HepG2 (cell line): ENCODE measurements around the gene ASTN2. TPM values are rescaled to one million over a fixed set of nuclear protein-coding genes. Genes with fewer than 3 reads are reported as not detected.

Experiments
- ATAC-seq: fragments of 200-7000 bp; cut with Tn5 transposase; 3 replicates; pipeline ENCODE4 v1.9.1; 2020; ENCODE audit warnings: mild to moderate bottlenecking, moderate library complexity
- BruUV-seq: library from RNA; stranded (reverse); fragments of 400-500 nt; replicated peaks from 2 replicates; lab custom pipeline; 2021; lab: Mats Ljungman, UMichigan
- CTCF ChIA-PET: fragments of 300-600 bp; formaldehyde crosslinking; extraction: SDS; loops from one replicate; lab custom pipeline; 2021; ENCODE audit warnings: low total read pairs, inconsistent platforms, low intra/inter-chr PET ratio; lab: Yijun Ruan, JAX
- POLR2A ChIA-PET: fragments of 350-600 bp; sonication (Branson Sonifier 250); formaldehyde crosslinking; loops from one replicate; lab custom pipeline; 2020; ENCODE audit warnings: antibody characterized with exemption, inconsistent platforms; lab: Yijun Ruan, JAX
- DNase-seq: peaks from one replicate; pipeline ENCODE4 v3.0.0-alpha.2; 2015; ENCODE audit warnings: low spot score
- FAIRE-seq: peaks from 3 replicates; lab custom pipeline; 2011; peaks lifted over from hg19 to GRCh38; lab: Jason Lieb, UNC
- H2AFZ ChIP-seq: one replicate; pipeline ENCODE4 v1.6.1; 2011; ENCODE audit warnings: low read length, inconsistent platforms
- H3K27ac ChIP-seq: fragments of 300-600 bp; 3 replicates; pipeline ENCODE4 v1.8.0; 2011; ENCODE audit warnings: mixed run types, mild to moderate bottlenecking, mixed read lengths, low read length, inconsistent platforms; ENCODE audit not compliant: insufficient read depth; ENCODE audit errors: extremely low read length
- H3K27me3 ChIP-seq, 2 experiments: fragments of 200-600 bp in 1 of 2; 2 replicates in 1 of 2; 3 replicates in 1 of 2; pipeline versions ENCODE4 v1.6.0 to v1.8.0; 2011; ENCODE audit warnings: low read length in 2 of 2, mild to moderate bottlenecking in 2 of 2, moderate library complexity in 2 of 2, inconsistent platforms in 1 of 2; ENCODE audit not compliant: insufficient read depth in 2 of 2, control insufficient read depth in 1 of 2
- H3K36me3 ChIP-seq, 2 experiments: fragments of 200-600 bp in 1 of 2; replicated peaks in 1 of 2; 2 replicates in 1 of 2; 3 replicates in 1 of 2; pipeline versions ENCODE4 v1.5.1 to v1.8.0; 2011; ENCODE audit warnings: low read length in 2 of 2, inconsistent platforms in 1 of 2; ENCODE audit not compliant: insufficient read depth in 2 of 2, control insufficient read depth in 1 of 2
- H3K4me1 ChIP-seq: 2 replicates; pipeline ENCODE4 v1.5.1; 2012; ENCODE audit warnings: low read length, inconsistent platforms; ENCODE audit not compliant: insufficient read depth
- H3K4me2 ChIP-seq: 2 replicates; pipeline ENCODE4 v1.6.0; 2011; ENCODE audit warnings: low read depth, low read length, inconsistent platforms
- H3K4me3 ChIP-seq, 3 experiments: fragments of 200-600 bp in 1 of 3; sonication (generic), shearing (Covaris generic) in 1 of 3; replicated peaks in 1 of 3; 2 replicates each; pipeline ENCODE4 v1.5.1; 2011 to 2016; ENCODE audit warnings: low read length in 3 of 3, inconsistent platforms in 2 of 3, low read depth in 2 of 3, mild to moderate bottlenecking in 2 of 3, control low read depth in 1 of 3, mixed read lengths in 1 of 3; ENCODE audit not compliant: insufficient read depth in 1 of 3
- H3K79me2 ChIP-seq: one replicate; pipeline ENCODE4 v1.6.1; 2011; ENCODE audit warnings: low read length, inconsistent platforms; ENCODE audit not compliant: insufficient read depth
- H3K9ac ChIP-seq: 2 replicates; pipeline ENCODE4 v1.6.0; 2011; ENCODE audit warnings: mild to moderate bottlenecking, low read depth, low read length, inconsistent platforms; ENCODE audit not compliant: insufficient read depth
- H3K9me3 ChIP-seq: 2 replicates; pipeline ENCODE4 v1.5.1; 2012; ENCODE audit warnings: mild to moderate bottlenecking, low read length
- H4K20me1 ChIP-seq: 2 replicates; pipeline ENCODE4 v1.6.0; 2011; ENCODE audit warnings: inconsistent platforms, mild to moderate bottlenecking, low read length, moderate library complexity; ENCODE audit not compliant: insufficient read depth
- ARNTL ChIP-seq: sonication (generic); formaldehyde crosslinking; IDR thresholded peaks from 2 replicates; pipeline ENCODE4 v1.4.0; 2020; ENCODE audit warnings: mild to moderate bottlenecking, missing genetic modification reagents
- FOSL1 ChIP-seq: sonication (generic); formaldehyde crosslinking; IDR thresholded peaks from 2 replicates; pipeline ENCODE4 v1.9.0; 2021; ENCODE audit warnings: missing genetic modification reagents, borderline replicate concordance
- PCBP1 ChIP-seq: fragments of 200-400 bp; formaldehyde crosslinking; IDR thresholded peaks from 2 replicates; pipeline ENCODE4 v1.6.1; 2017; ENCODE audit warnings: mild to moderate bottlenecking, low read depth, low read length, borderline replicate concordance
- ZNF3 ChIP-seq: IDR thresholded peaks from 2 replicates; pipeline ENCODE4 v1.7.0; 2017; ENCODE audit warnings: inconsistent platforms
- ZNF484 ChIP-seq: sonication (generic); formaldehyde crosslinking; IDR thresholded peaks from 2 replicates; pipeline ENCODE4 v1.5.1; 2020; ENCODE audit warnings: mild to moderate bottlenecking, low read depth, missing genetic modification reagents, borderline replicate concordance
- WGBS: methylation state at CpG from one replicate; pipeline ENCODE4 v1.1.6; 2017; ENCODE audit warnings: low lambda C conversion rate; 5-methylcytosine and 5-hydroxymethylcytosine counted together
- in situ Hi-C: cut with HindIII; loops from 2 replicates; pipeline ENCODE4 v1.10.0; 2017; ENCODE audit warnings: low pct_unique_long_range_greater_than_20kb; ENCODE audit not compliant: extremely low pct_ligation_motif_present
- intact Hi-C: fragments of 100-400 bp; cut with micrococcal nuclease; formaldehyde crosslinking; loops from one replicate; pipeline ENCODE4 v1.10.0; 2022; ENCODE audit not compliant: unreplicated experiment
- polyA plus RNA-seq, 8 experiments: library from polyadenylated mRNA; depleted of rRNA in 3 of 8; stranded (reverse) in 7 of 8; unstranded in 1 of 8; fragments of >200 nt; fragmentation: Illumina TruSeq in 4 of 8; extraction: Trizol in 4 of 8; gene quantifications; 2 replicates each; pipeline versions ENCODE4 v1.2.1 to v1.2.3, GENCODE V29; 2011 to 2016; ENCODE audit warnings: low read depth in 4 of 8, missing spikeins in 1 of 8, mixed read lengths in 1 of 8; ENCODE audit not compliant: insufficient read depth in 1 of 8
- total RNA-seq, 5 experiments: library from RNA; depleted of rRNA; stranded (reverse); fragments of >200 nt; fragmentation: Illumina TruSeq; extraction: Trizol; gene quantifications; 2 replicates each; pipeline ENCODE4 v1.2.3, GENCODE V29; 2016; ENCODE audit warnings: low read depth in 1 of 5
- TF ChIP-seq, protein P1 (sequence below): sonication (generic); formaldehyde crosslinking; IDR thresholded peaks from 2 replicates; pipeline ENCODE4 v1.5.0; 2020; ENCODE audit warnings: mild to moderate bottlenecking, missing genetic modification reagents, borderline replicate concordance
- TF ChIP-seq, protein P2 (sequence below): sonication (generic); formaldehyde crosslinking; IDR thresholded peaks from 2 replicates; pipeline ENCODE4 v1.8.0; 2022; ENCODE audit warnings: missing genetic modification reagents, mild to moderate bottlenecking, borderline replicate concordance
- TF ChIP-seq, protein P3 (sequence below): sonication (generic); formaldehyde crosslinking; IDR thresholded peaks from 2 replicates; pipeline ENCODE4 v1.4.0; 2020; ENCODE audit warnings: mild to moderate bottlenecking, missing genetic modification reagents
- TF ChIP-seq, protein P4 (sequence below): sonication (generic); formaldehyde crosslinking; IDR thresholded peaks from 2 replicates; pipeline ENCODE4 v1.5.1; 2020; ENCODE audit warnings: mild to moderate bottlenecking, moderate library complexity, missing genetic modification reagents

Gene ASTN2
- total and polyA plus RNA-seq, 2 of the 13 experiments (the other 11 are each of a cell fraction or from before 2014, with no cell fraction given) = 5.2 to 13.5 TPM

GRCh38 chr9:117427357-117427913 is 12.6 kb upstream of the ASTN2 start:
- Histone ChIP-seq H2AFZ (no peak overlapping the region), H3K27ac (no peak overlapping the region), H3K9ac (no peak overlapping the region), H3K4me2 (no peak overlapping the region), H3K36me3 (no peaks in the 10 kb centered on the region), H3K9me3 (no peaks in the 10 kb centered on the region), H3K27me3 (no peaks in the 10 kb centered on the region), H3K79me2 (no peaks in the 10 kb centered on the region), H3K4me3 (no peak overlapping the region), H3K4me1 (no peaks in the 10 kb centered on the region), H4K20me1 (no peaks in the 10 kb centered on the region)
- DNase-seq (no peak), FAIRE-seq (no peak), ATAC-seq (no peak)
- BruUV-seq = no TSS peak
- WGBS = 31% methylated on average over 3 of the region's 3 CpGs
- intact Hi-C loops (no loop called here), in situ Hi-C loops (no loop called here)
- CTCF ChIA-PET = no interaction called here
- POLR2A ChIA-PET = no interaction called here
- TF ChIP-seq, protein P1, sequence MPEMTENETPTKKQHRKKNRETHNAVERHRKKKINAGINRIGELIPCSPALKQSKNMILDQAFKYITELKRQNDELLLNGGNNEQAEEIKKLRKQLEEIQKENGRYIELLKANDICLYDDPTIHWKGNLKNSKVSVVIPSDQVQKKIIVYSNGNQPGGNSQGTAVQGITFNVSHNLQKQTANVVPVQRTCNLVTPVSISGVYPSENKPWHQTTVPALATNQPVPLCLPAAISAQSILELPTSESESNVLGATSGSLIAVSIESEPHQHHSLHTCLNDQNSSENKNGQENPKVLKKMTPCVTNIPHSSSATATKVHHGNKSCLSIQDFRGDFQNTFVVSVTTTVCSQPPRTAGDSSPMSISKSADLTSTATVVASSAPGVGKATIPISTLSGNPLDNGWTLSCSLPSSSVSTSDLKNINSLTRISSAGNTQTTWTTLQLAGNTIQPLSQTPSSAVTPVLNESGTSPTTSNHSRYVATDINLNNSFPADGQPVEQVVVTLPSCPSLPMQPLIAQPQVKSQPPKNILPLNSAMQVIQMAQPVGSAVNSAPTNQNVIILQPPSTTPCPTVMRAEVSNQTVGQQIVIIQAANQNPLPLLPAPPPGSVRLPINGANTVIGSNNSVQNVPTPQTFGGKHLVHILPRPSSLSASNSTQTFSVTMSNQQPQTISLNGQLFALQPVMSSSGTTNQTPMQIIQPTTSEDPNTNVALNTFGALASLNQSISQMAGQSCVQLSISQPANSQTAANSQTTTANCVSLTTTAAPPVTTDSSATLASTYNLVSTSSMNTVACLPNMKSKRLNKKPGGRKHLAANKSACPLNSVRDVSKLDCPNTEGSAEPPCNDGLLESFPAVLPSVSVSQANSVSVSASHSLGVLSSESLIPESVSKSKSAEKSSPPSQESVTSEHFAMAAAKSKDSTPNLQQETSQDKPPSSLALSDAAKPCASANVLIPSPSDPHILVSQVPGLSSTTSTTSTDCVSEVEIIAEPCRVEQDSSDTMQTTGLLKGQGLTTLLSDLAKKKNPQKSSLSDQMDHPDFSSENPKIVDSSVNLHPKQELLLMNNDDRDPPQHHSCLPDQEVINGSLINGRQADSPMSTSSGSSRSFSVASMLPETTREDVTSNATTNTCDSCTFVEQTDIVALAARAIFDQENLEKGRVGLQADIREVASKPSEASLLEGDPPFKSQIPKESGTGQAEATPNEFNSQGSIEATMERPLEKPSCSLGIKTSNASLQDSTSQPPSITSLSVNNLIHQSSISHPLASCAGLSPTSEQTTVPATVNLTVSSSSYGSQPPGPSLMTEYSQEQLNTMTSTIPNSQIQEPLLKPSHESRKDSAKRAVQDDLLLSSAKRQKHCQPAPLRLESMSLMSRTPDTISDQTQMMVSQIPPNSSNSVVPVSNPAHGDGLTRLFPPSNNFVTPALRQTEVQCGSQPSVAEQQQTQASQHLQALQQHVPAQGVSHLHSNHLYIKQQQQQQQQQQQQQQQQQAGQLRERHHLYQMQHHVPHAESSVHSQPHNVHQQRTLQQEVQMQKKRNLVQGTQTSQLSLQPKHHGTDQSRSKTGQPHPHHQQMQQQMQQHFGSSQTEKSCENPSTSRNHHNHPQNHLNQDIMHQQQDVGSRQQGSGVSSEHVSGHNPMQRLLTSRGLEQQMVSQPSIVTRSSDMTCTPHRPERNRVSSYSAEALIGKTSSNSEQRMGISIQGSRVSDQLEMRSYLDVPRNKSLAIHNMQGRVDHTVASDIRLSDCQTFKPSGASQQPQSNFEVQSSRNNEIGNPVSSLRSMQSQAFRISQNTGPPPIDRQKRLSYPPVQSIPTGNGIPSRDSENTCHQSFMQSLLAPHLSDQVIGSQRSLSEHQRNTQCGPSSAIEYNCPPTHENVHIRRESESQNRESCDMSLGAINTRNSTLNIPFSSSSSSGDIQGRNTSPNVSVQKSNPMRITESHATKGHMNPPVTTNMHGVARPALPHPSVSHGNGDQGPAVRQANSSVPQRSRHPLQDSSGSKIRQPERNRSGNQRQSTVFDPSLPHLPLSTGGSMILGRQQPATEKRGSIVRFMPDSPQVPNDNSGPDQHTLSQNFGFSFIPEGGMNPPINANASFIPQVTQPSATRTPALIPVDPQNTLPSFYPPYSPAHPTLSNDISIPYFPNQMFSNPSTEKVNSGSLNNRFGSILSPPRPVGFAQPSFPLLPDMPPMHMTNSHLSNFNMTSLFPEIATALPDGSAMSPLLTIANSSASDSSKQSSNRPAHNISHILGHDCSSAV = no peak
- TF ChIP-seq, protein P2, sequence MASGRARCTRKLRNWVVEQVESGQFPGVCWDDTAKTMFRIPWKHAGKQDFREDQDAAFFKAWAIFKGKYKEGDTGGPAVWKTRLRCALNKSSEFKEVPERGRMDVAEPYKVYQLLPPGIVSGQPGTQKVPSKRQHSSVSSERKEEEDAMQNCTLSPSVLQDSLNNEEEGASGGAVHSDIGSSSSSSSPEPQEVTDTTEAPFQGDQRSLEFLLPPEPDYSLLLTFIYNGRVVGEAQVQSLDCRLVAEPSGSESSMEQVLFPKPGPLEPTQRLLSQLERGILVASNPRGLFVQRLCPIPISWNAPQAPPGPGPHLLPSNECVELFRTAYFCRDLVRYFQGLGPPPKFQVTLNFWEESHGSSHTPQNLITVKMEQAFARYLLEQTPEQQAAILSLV (CRISPR knock-in tag) = no peak
- TF ChIP-seq ZNF484 (CRISPR knock-in tag) (no peak), FOSL1 (CRISPR knock-in tag) (no peak), PCBP1 (no peak), ZNF3 (CRISPR knock-in tag) (no peak), ARNTL (CRISPR knock-in tag) (no peak)
- TF ChIP-seq, protein P3, sequence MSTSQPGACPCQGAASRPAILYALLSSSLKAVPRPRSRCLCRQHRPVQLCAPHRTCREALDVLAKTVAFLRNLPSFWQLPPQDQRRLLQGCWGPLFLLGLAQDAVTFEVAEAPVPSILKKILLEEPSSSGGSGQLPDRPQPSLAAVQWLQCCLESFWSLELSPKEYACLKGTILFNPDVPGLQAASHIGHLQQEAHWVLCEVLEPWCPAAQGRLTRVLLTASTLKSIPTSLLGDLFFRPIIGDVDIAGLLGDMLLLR (CRISPR knock-in tag) = no peak
- TF ChIP-seq, protein P4, sequence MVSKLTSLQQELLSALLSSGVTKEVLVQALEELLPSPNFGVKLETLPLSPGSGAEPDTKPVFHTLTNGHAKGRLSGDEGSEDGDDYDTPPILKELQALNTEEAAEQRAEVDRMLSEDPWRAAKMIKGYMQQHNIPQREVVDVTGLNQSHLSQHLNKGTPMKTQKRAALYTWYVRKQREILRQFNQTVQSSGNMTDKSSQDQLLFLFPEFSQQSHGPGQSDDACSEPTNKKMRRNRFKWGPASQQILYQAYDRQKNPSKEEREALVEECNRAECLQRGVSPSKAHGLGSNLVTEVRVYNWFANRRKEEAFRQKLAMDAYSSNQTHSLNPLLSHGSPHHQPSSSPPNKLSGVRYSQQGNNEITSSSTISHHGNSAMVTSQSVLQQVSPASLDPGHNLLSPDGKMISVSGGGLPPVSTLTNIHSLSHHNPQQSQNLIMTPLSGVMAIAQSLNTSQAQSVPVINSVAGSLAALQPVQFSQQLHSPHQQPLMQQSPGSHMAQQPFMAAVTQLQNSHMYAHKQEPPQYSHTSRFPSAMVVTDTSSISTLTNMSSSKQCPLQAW (CRISPR knock-in tag) = no peak
